GM21381 (cell line): ENCODE measurements around the gene MACROH2A2.
"Not testable (repeated sequence)": the region's sequence is repeated elsewhere in the genome, so short reads cannot be mapped to it uniquely, and the experiment has no call there.

Experiments used
- ATAC-seq: cut with Tn5 transposase; IDR thresholded peaks from one replicate; pipeline ENCODE4 v1.9.1; 2021; ENCODE audit warnings: mild to moderate bottlenecking, moderate library complexity; ENCODE audit not compliant: unreplicated experiment

The MACROH2A2 gene

DNA sequence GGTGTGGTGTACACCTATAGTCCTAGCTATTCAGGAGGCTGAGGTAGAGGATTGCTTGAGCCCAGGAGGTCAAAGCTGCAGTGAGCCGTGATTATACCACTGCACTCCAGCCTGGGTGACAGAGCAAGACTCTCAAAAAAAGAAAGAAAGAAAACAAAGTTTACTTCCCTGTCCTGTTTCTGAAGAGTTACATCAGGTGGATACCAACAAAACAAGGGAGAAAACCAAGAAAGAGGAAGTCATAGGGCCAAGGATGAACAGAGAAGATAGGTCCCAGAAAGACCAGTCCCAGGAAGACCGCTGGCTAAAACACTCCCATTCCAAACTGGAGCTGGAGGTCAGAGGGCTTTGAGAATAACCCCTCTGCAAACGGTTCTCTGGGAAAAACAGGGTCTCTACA is 13.5 kb downstream of the MACROH2A2 start:
- no peak for ATAC-seq

DNA sequence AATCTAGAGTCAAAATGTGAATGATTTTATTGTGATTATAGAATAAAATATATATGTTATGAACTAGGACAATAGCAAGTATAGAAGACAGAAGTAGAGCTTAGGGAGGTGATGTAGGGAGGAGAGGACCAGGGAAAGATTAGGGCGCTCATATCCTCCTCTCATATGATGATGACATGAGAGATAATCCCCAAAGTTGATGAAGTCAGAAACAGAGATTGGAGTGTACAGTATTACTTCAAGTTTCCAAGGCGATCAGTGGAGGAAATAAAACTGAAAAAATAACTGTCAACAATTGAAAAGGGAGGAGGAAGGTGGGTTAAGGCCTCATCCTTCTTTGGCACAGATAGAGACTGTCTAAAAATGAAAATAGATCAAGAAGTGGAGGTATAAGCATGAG is 14.9 kb downstream of the MACROH2A2 start:
- ATAC-seq = no peak

DNA sequence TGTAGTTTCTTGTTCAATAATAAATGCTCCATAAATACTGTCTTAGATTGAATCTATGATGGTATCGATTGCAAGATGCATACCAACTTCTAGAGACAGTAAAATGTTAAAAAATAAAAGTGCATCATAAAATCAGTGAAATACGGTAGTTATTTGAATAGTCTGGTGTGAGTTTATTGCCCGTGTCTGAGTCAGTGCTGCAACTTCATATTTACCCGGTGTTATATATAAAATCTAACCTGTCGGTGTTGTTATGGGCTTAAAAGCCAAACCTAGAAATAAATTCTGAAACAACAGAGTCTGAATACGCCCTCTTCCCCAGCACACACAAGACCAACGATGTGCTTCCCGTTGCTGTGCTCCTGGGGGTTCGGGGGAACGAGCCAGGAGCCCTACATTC is 16.3 kb downstream of the MACROH2A2 start:
- no peak for ATAC-seq

DNA sequence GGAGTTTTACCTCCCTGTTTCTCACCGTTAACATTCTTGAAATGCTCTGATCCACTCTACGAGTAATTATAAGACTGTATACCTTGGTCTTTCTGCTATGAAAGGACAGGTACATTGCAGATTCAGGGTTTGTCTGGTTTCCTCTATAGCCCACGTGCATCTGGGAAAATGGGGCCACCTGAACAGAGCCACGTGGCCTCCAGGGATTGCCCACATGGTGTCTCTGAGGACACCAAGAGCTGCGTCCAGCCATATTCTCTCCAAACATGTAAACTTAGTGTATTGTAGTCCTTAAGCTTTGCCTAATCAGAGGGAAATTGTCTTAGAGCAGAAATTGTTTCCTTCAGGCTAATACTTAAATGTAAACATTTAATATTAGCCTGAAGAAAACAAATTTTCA is 16.7 kb downstream of the MACROH2A2 start:
- ATAC-seq = no peak

DNA sequence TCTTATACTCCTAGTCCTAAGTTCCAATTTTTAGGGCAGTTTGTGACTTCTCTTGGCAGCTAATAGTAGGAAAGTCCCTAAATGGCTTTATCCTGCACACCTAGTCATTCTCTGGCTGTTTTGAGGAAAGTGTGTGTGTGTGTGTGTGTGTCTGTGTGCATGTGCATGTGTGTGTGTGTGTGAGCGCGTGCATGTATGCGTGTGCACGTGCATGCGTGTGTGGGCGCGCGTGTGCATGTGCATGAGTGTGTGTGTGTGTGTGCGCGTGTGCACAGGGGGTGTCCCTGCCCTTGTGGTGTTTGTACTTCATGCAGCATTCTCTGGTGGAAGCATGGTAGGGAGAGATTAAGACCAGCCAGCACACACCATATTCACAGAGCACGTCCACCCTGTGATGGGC is 18.2 kb downstream of the MACROH2A2 start:
- ATAC-seq = no peak

DNA sequence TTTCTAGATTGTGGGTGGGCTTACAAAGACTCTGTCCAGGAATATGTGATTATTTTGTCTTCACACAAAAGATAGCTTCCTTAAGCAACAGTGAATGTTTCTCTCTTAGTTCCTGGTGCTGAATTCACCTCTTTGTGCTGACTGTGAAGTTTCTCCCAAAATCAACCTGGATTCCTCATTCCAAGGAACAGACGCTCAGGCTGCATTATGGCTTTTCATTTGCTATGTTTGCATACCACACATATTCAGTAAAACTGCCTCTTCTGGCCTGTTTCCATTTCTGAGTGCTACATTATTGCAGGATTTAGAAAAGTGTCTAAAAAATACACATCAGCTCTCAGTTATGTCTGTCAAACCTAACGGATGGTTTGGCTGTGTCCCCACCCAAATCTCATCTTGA is 21.5 kb downstream of the MACROH2A2 start:
- ATAC-seq = no peak

DNA sequence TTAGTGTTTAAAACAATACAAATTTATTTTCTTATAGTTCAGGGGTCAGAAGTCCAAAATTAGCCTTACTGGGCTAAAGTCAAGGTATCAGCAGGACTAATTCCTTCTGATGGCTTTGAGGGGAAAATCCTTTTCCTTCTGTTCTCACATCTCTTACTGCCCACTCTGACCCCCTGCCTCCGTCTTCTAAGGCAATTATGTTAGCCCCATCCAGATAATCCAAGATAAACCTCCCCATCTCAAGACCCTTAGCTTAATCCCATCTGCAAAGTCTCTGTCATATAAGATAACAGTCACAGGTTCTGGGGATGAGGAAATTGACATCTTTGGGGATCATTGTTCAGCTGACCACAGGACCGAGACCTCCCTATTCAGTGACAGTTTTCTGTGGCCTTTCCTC is 22.3 kb downstream of the MACROH2A2 start:
- no peak for ATAC-seq

DNA sequence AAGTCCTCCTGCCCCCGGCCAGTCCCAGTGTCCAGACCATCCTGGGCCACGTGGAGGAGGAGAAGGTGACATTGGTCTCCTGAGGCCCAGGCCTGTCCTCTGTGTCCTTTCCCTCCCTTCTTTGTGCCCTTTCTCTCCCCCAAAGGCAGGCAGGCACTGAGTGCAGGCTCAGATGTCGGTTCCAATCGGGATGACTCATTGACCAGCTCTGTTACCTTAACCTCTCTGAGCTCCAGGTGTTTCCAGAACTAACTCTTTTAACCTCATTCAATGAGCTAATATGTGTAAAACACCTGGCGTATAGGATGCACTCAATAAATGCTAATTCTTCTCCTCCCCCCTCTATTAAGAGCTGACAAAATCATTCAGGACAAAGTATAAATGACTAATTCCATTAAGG is 25.7 kb downstream of the MACROH2A2 start:
- ATAC-seq = no peak

DNA sequence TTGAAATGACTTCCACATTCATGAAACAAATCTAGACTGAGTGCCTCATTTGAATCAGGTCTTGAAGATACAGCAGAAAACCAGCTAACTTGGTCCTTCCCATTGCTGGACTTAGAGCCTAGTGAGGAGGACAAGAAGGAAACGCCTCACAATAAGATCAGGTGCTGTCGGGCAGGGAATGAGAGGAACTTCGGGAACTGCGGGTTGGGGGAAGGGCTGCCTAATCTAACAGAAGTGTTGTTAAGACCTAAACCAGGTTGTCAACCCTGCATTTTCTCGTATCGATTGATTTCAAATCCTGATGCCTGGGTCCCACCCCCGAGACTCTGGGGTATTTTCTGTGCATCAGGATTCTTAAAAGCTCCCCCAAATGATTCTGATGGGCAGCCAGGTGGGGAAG is 26.3 kb downstream of the MACROH2A2 start:
- ATAC-seq = no peak

DNA sequence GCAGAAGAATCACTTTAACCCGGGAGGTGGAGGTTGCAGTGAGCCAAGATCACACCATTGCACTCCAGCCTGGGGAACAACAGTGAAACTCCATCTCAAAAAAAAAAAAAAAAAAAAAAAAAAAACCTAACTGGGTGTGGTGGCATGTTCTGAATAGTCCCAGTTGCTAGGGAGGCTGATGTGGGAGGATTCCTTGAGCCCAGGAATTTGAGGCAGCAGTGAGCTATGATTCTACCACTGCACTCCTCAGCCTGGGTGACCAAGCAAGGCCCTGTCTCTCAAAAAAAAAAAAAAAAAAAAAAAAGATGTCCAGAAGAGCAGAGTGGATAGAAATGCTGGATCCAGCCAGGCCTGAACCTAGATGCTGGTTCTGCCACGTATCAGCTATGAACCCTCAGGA is 28.1 kb downstream of the MACROH2A2 start:
- not testable (repeated sequence) for ATAC-seq

DNA sequence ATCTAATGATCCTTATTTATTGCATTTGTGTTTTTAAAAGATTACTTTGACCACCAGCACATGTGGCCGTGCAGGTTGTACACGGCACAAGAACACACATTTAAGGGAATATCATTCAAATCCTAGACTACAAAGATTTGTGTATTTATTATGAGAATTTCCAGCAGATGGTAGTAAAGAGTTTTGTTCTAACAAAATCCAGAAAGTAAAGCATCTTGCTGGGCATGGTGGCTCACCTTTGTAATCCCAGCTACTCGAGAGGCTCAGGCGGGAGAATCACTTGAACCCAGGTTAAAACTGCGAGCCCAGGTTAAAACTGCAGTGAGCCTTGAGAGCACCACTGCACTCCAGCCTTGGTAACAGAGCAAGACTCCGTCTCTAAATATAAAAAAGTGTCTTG is 31.5 kb downstream of the MACROH2A2 start:
- ATAC-seq = no peak

DNA sequence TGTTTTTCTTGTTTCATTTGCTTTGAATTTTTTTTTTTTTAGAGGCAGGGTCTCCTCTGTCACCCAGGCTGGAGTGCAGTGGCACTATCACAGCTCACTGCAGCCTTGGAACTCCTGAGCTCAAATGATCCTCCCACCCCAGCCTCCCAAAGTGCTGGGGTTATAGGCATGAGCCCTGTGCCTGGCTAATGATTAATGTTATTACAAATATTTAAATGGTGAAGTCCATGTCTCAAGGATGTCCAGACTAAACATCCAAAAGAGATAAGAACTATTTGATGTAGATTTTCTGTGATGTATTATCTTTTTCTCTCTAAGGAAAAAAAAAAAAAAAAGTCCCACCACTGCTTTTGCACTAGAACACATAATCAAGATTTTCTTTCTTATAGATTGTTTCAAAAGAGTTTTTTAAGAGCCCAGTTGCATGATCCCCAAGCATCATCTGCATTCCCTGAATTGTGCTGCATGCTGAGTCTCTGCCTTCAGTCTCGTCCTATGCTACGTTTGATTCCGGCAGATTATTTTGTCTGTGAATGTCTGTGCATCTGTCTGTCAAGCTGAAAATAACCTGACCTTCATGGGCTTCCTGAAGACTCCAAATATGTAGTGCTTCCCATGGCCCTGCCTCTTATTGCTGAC is 33.4 kb downstream of the MACROH2A2 start:
- ATAC-seq = no peak

DNA sequence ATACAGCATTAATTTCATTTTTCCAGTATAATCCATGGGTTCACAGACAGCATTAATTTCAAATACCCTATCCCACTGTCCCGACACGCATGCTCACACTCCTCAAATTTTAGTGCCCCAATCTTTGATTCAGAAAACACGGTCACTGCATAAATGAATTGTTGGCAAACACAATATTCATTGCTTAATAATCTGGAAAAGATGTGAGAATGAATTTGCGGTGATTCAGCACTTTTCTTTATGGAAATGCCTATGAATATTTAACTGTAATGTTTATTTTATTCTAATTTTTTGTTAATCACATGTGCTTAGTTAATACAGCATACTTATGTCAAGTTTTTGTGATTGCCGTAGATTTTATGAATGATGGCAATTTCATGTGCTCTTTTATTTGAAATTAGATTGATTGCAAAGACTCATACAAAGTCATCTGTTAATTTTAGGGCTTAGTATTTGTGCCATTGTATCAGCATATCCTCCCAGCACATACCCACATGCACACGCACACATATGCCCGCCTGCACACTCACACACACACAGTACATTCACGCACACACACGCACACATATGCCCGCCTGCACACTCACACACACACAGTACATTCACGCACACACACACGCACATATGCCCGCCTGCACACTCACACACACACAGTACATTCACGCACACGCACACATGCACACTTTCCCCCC is 35.1 kb downstream of the MACROH2A2 start:
- no peak for ATAC-seq

DNA sequence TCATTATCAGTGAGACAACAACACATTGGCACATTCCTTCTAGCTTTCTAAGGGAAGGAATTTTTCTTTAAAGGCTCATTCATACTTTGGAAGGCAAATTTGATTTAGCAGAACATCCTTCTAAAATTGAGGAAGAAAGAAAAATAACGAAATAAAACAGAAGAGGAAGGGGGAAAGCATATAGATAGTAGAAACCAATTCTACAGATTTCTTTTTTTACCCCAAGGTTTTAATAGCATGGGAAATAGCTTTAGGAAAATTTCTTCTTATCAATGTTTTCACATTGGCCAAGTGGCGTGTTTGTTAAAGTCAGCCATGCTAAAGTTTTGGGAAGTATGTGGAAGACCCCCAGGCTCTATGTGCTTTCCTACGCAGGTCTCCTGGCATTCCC is 35.7 kb downstream of the MACROH2A2 start:
- ATAC-seq = no peak

DNA sequence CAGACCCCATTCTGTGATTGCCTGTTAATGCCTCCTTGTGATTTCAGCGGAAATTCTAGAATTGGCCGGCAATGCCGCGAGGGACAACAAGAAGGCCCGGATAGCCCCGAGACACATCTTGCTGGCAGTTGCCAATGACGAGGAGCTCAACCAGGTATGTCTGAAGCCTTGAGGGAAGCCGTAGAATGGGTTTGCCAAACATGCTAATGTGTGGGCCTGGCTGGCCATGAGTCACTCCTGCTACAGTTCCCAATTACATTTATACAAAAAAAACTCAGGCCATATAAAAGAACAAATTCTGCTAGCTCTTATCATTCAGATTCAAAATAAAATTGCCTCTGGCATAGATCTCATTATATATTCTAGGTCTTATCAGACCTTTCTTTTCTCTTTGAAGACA is 37.4 kb downstream of the MACROH2A2 start:
- no peak for ATAC-seq

DNA sequence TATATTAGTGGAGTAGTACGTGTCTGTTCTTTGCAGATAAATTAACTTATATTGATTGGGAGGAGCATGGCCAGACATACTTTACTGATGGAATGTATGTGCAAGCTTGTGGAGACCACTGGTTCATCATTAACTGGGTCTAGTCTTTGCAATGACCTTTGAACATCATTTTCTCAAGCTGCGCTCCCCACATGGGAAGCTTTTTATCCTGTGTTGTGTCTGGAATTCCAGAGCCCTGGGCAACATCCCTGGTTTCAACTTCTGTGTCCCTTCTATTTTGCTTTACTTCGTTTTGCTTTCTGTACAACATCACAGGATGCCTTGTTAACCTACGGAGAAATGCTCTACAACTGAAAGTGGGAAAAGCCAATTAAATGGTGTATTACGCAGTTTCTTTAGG is 38.3 kb downstream of the MACROH2A2 start:
- no peak for ATAC-seq

DNA sequence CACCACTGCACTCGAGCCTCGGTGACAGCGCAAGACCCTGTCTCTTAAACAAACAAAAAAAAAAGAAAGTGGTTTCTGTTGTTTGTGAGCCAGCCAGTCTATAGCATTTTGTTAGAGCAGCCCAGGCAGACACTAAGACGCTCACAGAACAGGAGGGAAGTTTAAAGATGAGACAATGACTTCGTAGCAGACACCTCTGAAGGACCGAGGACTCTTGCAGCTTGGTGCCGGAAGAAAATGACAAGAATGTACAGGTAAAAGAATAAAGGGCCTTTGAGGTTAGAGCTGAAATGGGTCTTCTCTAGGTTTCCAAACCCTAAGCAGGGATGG is 39.7 kb downstream of the MACROH2A2 start:
- ATAC-seq = no peak

DNA sequence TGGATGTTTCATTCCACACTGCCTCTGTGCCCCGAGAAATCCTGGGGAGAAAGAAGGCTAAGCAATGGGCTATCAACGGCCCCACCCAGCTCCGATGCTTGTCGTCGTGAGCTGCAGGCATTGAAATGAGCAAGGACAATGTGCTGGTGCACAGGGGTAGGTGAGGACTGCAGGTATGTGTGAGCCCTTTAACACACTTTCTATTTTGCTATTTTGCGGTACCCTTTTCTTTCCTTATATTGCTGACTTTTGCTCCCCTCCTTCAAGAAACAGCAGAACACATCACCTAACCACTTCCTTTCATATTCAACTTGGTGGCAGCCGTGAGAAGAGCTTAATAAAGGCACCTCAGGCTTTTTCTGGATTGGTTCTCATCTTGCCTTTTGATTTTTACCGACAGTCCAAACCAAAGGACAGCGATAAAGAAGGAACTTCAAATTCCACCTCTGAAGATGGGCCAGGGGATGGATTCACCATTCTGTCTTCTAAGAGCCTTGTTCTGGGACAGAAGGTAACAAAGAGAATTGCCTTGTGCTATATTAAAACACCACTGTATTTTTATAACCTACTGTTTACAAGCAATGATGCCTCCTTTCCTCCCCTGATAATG is 40.8 kb downstream of the MACROH2A2 start:
- no peak for ATAC-seq

DNA sequence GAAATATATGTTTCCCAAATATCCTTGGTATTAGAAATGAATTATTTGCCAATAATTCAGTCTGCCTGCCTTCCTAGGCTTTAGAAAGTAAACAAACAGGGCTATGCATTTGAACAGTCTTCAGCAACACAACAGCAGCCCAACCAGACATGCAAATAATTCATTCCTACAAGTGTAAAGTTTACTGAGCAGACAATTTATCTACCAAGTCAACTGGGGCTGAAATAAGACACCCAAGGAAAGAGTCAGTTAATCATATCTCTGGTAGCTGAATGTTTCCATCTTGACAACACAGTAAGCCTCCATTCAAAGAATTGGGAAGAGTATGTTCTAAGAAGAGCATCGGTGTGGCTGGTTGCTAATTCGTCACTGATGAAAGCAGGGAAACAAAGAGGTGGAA is 41.6 kb downstream of the MACROH2A2 start:
- no peak for ATAC-seq

DNA sequence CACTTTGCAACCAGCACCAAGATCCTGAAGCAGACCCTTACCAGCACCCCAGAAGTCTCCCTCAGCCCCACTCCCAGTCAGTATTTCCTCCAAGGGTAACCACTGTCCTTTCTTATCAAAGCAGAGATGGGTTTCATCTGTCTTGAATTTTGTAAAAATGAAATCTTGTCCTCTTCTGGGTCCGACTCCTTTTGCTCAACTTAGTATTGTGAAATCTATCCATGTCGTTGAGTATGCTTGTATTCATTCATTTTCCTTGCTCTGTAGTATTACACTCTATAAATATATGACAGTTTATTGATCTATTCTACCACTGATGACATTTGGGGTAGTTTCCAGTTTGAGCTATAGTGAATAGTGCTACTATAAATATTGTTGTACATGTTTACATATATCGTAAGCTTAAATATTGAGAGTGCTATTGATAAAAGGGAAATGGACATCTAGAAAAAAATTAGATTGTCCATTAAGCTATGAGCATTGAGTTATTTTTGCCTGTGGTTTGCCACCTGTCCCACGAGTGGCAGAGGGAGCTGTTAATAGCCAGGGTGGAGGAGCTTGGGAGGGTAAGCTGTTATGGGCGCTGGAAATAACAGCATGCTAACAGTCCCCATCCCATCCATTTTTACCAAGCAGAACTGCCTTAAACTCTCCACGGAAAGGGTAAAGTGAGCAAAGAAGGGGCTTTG is 43.5 kb downstream of the MACROH2A2 start:
- ATAC-seq = no peak

DNA sequence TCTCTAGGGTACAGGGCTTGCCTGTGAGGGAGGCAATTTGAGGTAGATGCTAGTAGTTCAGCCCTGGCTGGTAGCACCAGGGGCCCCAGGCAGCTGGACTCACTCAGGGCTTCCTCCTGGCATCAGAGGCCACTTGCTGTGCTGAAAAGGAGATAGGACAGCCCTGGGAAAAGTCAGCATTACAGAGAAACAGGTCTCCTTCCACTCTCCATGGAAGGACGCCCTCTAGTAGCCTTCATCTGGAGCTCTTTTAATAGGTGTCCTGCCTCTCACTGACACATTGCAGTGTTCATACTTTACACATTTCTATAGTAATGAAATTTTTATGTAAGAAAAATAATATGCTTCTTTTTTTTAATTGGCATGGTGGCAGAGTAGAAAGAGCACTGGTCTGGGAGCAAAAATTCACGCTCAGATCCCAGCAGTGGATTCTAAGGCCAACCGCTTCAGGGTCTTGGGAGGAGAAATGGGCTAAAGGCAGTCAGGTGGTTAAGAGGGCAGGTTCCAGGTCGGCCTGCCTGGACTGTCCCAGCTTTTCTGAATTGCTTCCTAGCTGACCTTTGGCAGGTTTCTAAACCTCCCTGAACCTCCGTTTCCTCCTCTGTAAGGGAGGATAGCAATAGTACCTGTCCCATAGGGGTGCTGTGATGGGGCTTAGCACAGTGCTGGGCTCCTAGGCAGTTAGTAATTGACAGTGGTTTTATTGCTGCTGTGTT is 44.2 kb downstream of the MACROH2A2 start:
- no peak for ATAC-seq
